Activated T-cell treated with anti-CD3 and anti-CD28 coated beads, Interleukin-2, amount 50 U/mL, for 4 hours (primary cell): Measurements from ENCODE around the gene MSN. TPM values are rescaled to one million over a fixed set of nuclear protein-coding genes. Genes with fewer than 3 reads are reported as not detected.
"Not testable (repeated sequence)": the region's sequence is repeated elsewhere in the genome, so short reads cannot be mapped to it uniquely, and the experiment has no call there.

ENCODE experiments used
- ATAC-seq, 2 donors: fragments of 200-7000 bp; cut with Tn5 transposase; one replicate each; pipeline ENCODE4 v1.10.0; 2021
- DNase-seq: peaks from one replicate; pipeline ENCODE4 v3.0.0-alpha.2; 2020
- H3K27me3 Mint-ChIP-seq: one replicate; pipeline ENCODE4 v1.8.0; 2021; ENCODE audit warnings: low read depth, mixed read lengths
- H3K36me3 Mint-ChIP-seq: one replicate; pipeline ENCODE4 v1.8.0; 2022; ENCODE audit warnings: mixed read lengths; ENCODE audit not compliant: insufficient read depth
- H3K4me1 Mint-ChIP-seq: one replicate; pipeline ENCODE4 v1.8.0; 2021; ENCODE audit warnings: low read depth, mixed read lengths
- H3K4me3 Mint-ChIP-seq: one replicate; pipeline ENCODE4 v1.8.0; 2021; ENCODE audit warnings: mild to moderate bottlenecking, moderate library complexity, mixed read lengths
- H3K9me3 Mint-ChIP-seq: one replicate; pipeline ENCODE4 v1.8.0; 2021; ENCODE audit warnings: mixed read lengths
- total RNA-seq, 3 donors: library from RNA; stranded (reverse); gene quantifications; one replicate each; pipeline ENCODE4 v1.2.1, GENCODE V29; 2021

The MSN gene
- total RNA-seq, 3 donors from 2014 or later = 403 to 452 (median 429) TPM

- Mint-ChIP-seq H3K4me3 (peak overlapping the region; percentile 41), H3K4me1 (peaks cover 36% of the 10 kb centered on the region)
- not testable (repeated sequence) for DNase-seq, H3K27me3 Mint-ChIP-seq, H3K9me3 Mint-ChIP-seq, H3K36me3 Mint-ChIP-seq
- peak; percentile 42 to 56 for ATAC-seq
Observed at GRCh38 chrX:65657009-65657441, 10.4 kb upstream of the MSN start.

GRCh38 chrX:65657659-65658058 is 9.8 kb upstream of the MSN start:
- Mint-ChIP-seq H3K4me1 (peaks cover 36% of the 10 kb centered on the region), H3K27me3 (no peaks in the 10 kb centered on the region), H3K9me3 (no peaks in the 10 kb centered on the region), H3K36me3 (no peaks in the 10 kb centered on the region), H3K4me3 (no peak overlapping the region)
- ATAC-seq = no peak
- no peak for DNase-seq

GRCh38 chrX:65658229-65658628 is 9.2 kb upstream of the MSN start:
- H3K4me1 Mint-ChIP-seq = peaks cover 37% of the 10 kb centered on the region
- no peaks in the 10 kb centered on the region for H3K27me3 Mint-ChIP-seq
- H3K36me3 Mint-ChIP-seq = no peaks in the 10 kb centered on the region
- H3K4me3 Mint-ChIP-seq = no peak overlapping the region
- DNase-seq (no peak), ATAC-seq (no peak)
- no peaks in the 10 kb centered on the region for H3K9me3 Mint-ChIP-seq

- Mint-ChIP-seq H3K27me3 (no peaks in the 10 kb centered on the region), H3K9me3 (no peaks in the 10 kb centered on the region), H3K4me1 (peaks cover 22% of the 10 kb centered on the region), H3K4me3 (peak overlapping the region; percentile 80), H3K36me3 (peaks cover 18% of the 10 kb centered on the region)
- DNase-seq (no peak), ATAC-seq (peak in 1 of 2 donors; percentile 24)
Observed at GRCh38 chrX:65667157-65667502, 324 bp upstream of the MSN start.

- H3K4me3 Mint-ChIP-seq = peak overlapping the region; percentile 94
- no peaks in the 10 kb centered on the region for H3K9me3 Mint-ChIP-seq
- peaks cover 25% of the 10 kb centered on the region for H3K36me3 Mint-ChIP-seq
- no peaks in the 10 kb centered on the region for H3K27me3 Mint-ChIP-seq
- ATAC-seq = peak; percentile 51 to 64
- peak; percentile 35 for DNase-seq
- peaks cover 32% of the 10 kb centered on the region for H3K4me1 Mint-ChIP-seq
Observed at GRCh38 chrX:65668377-65669310, 1.2 kb downstream of the MSN start.

GRCh38 chrX:65671286-65671685 is 3.8 kb downstream of the MSN start:
- Mint-ChIP-seq H3K4me1 (peaks cover 54% of the 10 kb centered on the region), H3K4me3 (peak overlapping the region; percentile 94), H3K9me3 (no peaks in the 10 kb centered on the region), H3K27me3 (no peaks in the 10 kb centered on the region), H3K36me3 (peaks cover 41% of the 10 kb centered on the region)
- DNase-seq (no peak), ATAC-seq (no peak)

GRCh38 chrX:65671966-65672365 is 4.5 kb downstream of the MSN start:
- Mint-ChIP-seq H3K36me3 (peaks cover 41% of the 10 kb centered on the region), H3K27me3 (no peaks in the 10 kb centered on the region), H3K4me1 (peaks cover 54% of the 10 kb centered on the region), H3K9me3 (no peaks in the 10 kb centered on the region), H3K4me3 (peak overlapping the region; percentile 94)
- DNase-seq (no peak), ATAC-seq (no peak)

- no peaks in the 10 kb centered on the region for H3K27me3 Mint-ChIP-seq
- DNase-seq = no peak
- peaks cover 40% of the 10 kb centered on the region for H3K36me3 Mint-ChIP-seq
- peaks cover 67% of the 10 kb centered on the region for H3K4me1 Mint-ChIP-seq
- peak; percentile 27 to 42 for ATAC-seq
- peak overlapping the region; percentile 94 for H3K4me3 Mint-ChIP-seq
- H3K9me3 Mint-ChIP-seq = no peaks in the 10 kb centered on the region
Observed at GRCh38 chrX:65673857-65674203, 6.4 kb downstream of the MSN start.

GRCh38 chrX:65674204-65674893 is 6.9 kb downstream of the MSN start:
- no peak for DNase-seq
- ATAC-seq = peak; percentile 63 to 71

GRCh38 chrX:65677954-65678469 is 10.6 kb downstream of the MSN start:
- DNase-seq (no peak), ATAC-seq (no peak)
- H3K9me3 Mint-ChIP-seq = no peaks in the 10 kb centered on the region
- peaks cover 83% of the 10 kb centered on the region for H3K4me1 Mint-ChIP-seq
- H3K36me3 Mint-ChIP-seq = peaks cover 39% of the 10 kb centered on the region
- H3K27me3 Mint-ChIP-seq = no peaks in the 10 kb centered on the region
- H3K4me3 Mint-ChIP-seq = peak overlapping the region; percentile 43

More at GRCh38 chrX:65674204-65674893, 6.9 kb downstream of the MSN start:
- Mint-ChIP-seq H3K36me3 (peaks cover 40% of the 10 kb centered on the region), H3K9me3 (no peaks in the 10 kb centered on the region), H3K4me1 (peaks cover 72% of the 10 kb centered on the region), H3K27me3 (no peaks in the 10 kb centered on the region), H3K4me3 (peak overlapping the region; percentile 94)

GRCh38 chrX:65679071-65679540 is 11.7 kb downstream of the MSN start:
- DNase-seq (no peak), ATAC-seq (no peak)
- H3K4me3 Mint-ChIP-seq = peak overlapping the region; percentile 37
- H3K36me3 Mint-ChIP-seq = peaks cover 32% of the 10 kb centered on the region
- no peaks in the 10 kb centered on the region for H3K9me3 Mint-ChIP-seq
- no peaks in the 10 kb centered on the region for H3K27me3 Mint-ChIP-seq
- peaks cover 84% of the 10 kb centered on the region for H3K4me1 Mint-ChIP-seq

GRCh38 chrX:65681810-65682209 is 14.4 kb downstream of the MSN start:
- no peak for DNase-seq
- ATAC-seq = no peak
- Mint-ChIP-seq H3K36me3 (peaks cover 20% of the 10 kb centered on the region), H3K9me3 (no peaks in the 10 kb centered on the region), H3K4me3 (no peak overlapping the region), H3K27me3 (no peaks in the 10 kb centered on the region), H3K4me1 (peaks cover 81% of the 10 kb centered on the region)

GRCh38 chrX:65685112-65685511 is 17.7 kb downstream of the MSN start:
- Mint-ChIP-seq H3K9me3 (no peaks in the 10 kb centered on the region), H3K4me3 (peak overlapping the region; percentile 60), H3K27me3 (no peaks in the 10 kb centered on the region), H3K36me3 (peaks cover 25% of the 10 kb centered on the region), H3K4me1 (peaks cover 82% of the 10 kb centered on the region)
- DNase-seq (no peak), ATAC-seq (no peak)

- Mint-ChIP-seq H3K4me1 (peaks cover 84% of the 10 kb centered on the region), H3K9me3 (no peaks in the 10 kb centered on the region), H3K27me3 (no peaks in the 10 kb centered on the region), H3K36me3 (peaks cover 23% of the 10 kb centered on the region), H3K4me3 (peak overlapping the region; percentile 24)
- ATAC-seq = no peak
- no peak for DNase-seq
Observed at GRCh38 chrX:65686236-65686635, 18.8 kb downstream of the MSN start.
